8988T (cell line): Measurements from ENCODE around the gene SNAP29.
"Not testable (repeated sequence)": the region's sequence is repeated elsewhere in the genome, so short reads cannot be mapped to it uniquely, and the experiment has no call there.

Experiments
- DNase-seq: peaks from one replicate; pipeline ENCODE4 v3.0.0; 2011

The SNAP29 gene

GRCh38 chr22:20836987-20837823 is 21.6 kb upstream of the SNAP29 start:
- DNase-seq, result no peak

- not testable (repeated sequence) for DNase-seq
Measured at GRCh38 chr22:20839354-20839753, 19.5 kb upstream of the SNAP29 start.

- no peak for DNase-seq
Measured at GRCh38 chr22:20839837-20840645, 18.8 kb upstream of the SNAP29 start.

GRCh38 chr22:20840646-20841371 is 18.0 kb upstream of the SNAP29 start:
- DNase-seq, result no peak

GRCh38 chr22:20843501-20843900 is 15.3 kb upstream of the SNAP29 start:
- no peak for DNase-seq

- no peak for DNase-seq
Measured at GRCh38 chr22:20844055-20845037, 14.5 kb upstream of the SNAP29 start.

GRCh38 chr22:20847318-20847822 is 11.4 kb upstream of the SNAP29 start:
- DNase-seq, result no peak

- no peak for DNase-seq
Measured at GRCh38 chr22:20852076-20852475, 6.7 kb upstream of the SNAP29 start.

- no peak for DNase-seq
Measured at GRCh38 chr22:20852503-20852902, 6.3 kb upstream of the SNAP29 start.

GRCh38 chr22:20853236-20853660 is 5.6 kb upstream of the SNAP29 start:
- no peak for DNase-seq

GRCh38 chr22:20857247-20857643 is 1.6 kb upstream of the SNAP29 start:
- no peak for DNase-seq

GRCh38 chr22:20857838-20858614 is 781 bp upstream of the SNAP29 start:
- DNase-seq, result peak; percentile 59

- no peak for DNase-seq
Measured at GRCh38 chr22:20859615-20860014, 808 bp downstream of the SNAP29 start.

- no peak for DNase-seq
Measured at GRCh38 chr22:20862540-20862939, 3.7 kb downstream of the SNAP29 start.

GRCh38 chr22:20863366-20863765 is 4.6 kb downstream of the SNAP29 start:
- no peak for DNase-seq

- DNase-seq, result no peak
Measured at GRCh38 chr22:20864186-20864908, 5.5 kb downstream of the SNAP29 start.

- DNase-seq, result no peak
Measured at GRCh38 chr22:20865331-20865730, 6.5 kb downstream of the SNAP29 start.

GRCh38 chr22:20865875-20866445 is 7.2 kb downstream of the SNAP29 start:
- DNase-seq, result no peak

GRCh38 chr22:20866736-20867135 is 7.9 kb downstream of the SNAP29 start:
- DNase-seq, result no peak
